ENCODE results near the gene VN1R5.
"Not testable (repeated sequence)": the region's sequence is repeated elsewhere in the genome, so short reads cannot be mapped to it uniquely, and the experiment has no call there.

Gene VN1R5

GRCh38 chr1:247274605-247275256, 18.9 kb downstream of the VN1R5 start:
- DNase-seq: no peak

GRCh38 chr1:247277191-247277590, 21.3 kb downstream of the VN1R5 start:
- DNase-seq: no peak

- no peak for DNase-seq
Measured at GRCh38 chr1:247281001-247281574, 25.2 kb downstream of the VN1R5 start.

GRCh38 chr1:247286134-247286670, 30.3 kb downstream of the VN1R5 start:
- no peak for DNase-seq

- no peak for DNase-seq
Measured at GRCh38 chr1:247287460-247287859, 31.6 kb downstream of the VN1R5 start.

GRCh38 chr1:247288341-247288740, 32.5 kb downstream of the VN1R5 start:
- DNase-seq: no peak

- not testable (repeated sequence) for DNase-seq
Measured at GRCh38 chr1:247289274-247289892, 33.5 kb downstream of the VN1R5 start.

- no peak for DNase-seq
Measured at GRCh38 chr1:247290576-247290975, 34.7 kb downstream of the VN1R5 start.

GRCh38 chr1:247291161-247291560, 35.3 kb downstream of the VN1R5 start:
- DNase-seq: no peak

GRCh38 chr1:247291833-247292561, 36.1 kb downstream of the VN1R5 start:
- no peak for DNase-seq

- no peak for DNase-seq
Measured at GRCh38 chr1:247293047-247293446, 37.2 kb downstream of the VN1R5 start.

GRCh38 chr1:247294282-247294681, 38.4 kb downstream of the VN1R5 start:
- DNase-seq: no peak

GRCh38 chr1:247295274-247295684, 39.4 kb downstream of the VN1R5 start:
- DNase-seq: no peak

- DNase-seq: no peak
Measured at GRCh38 chr1:247295746-247296145, 39.9 kb downstream of the VN1R5 start.

- DNase-seq: no peak
Measured at GRCh38 chr1:247296599-247297180, 40.8 kb downstream of the VN1R5 start.

GRCh38 chr1:247297263-247298123, 41.6 kb downstream of the VN1R5 start:
- no peak for DNase-seq

GRCh38 chr1:247298124-247298481, 42.2 kb downstream of the VN1R5 start:
- DNase-seq: no peak

- no peak for DNase-seq
Measured at GRCh38 chr1:247298701-247299100, 42.8 kb downstream of the VN1R5 start.

GRCh38 chr1:247299723-247300381, 44.0 kb downstream of the VN1R5 start:
- DNase-seq: no peak

GRCh38 chr1:247300491-247301175, 44.8 kb downstream of the VN1R5 start:
- DNase-seq: no peak

- DNase-seq: no peak
Measured at GRCh38 chr1:247301176-247301540, 45.3 kb downstream of the VN1R5 start.
